ENCODE results near the gene SCARB1.

SCARB1 gene

DNA sequence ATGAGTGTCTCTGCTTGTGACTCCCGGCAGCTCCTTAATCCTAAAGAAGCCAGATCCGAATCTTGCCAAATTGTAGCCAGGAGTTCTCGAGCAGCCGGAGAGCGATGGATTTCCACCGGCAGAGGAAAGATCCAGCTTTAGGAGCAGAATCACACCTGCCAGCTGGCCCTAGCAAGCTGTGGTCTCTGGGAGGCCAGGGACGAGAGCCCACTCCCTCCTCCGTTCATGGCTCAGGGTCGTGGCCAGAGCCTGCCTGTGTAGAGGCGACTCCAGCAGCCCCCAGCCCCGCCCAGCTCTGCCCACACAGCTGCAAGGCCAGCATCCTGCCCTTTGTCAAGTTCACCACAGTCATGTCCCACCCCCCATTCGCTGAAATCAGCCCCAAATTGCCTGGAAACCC is 121.0 kb downstream of the SCARB1 start:
- no peak for DNase-seq

DNA sequence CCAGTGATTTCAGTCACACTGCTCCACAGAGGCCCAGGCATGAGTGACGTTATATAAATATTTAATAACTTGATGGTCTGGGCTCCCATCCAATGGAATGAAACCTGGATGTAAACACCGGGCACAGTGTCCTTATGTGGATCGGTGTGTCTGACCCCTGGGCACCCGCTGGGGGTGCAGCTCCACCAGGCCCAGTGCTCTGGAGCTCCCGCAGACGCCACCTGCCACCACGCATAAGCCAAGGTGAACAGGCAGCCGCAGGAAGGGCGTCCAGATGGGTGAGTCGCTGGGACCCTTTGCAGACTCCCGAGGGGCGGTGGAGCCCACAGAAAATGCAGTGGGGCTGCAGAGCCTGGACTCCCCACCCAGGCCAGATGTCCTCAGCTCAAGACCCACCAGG is 121.6 kb downstream of the SCARB1 start:
- no peak for DNase-seq

DNA sequence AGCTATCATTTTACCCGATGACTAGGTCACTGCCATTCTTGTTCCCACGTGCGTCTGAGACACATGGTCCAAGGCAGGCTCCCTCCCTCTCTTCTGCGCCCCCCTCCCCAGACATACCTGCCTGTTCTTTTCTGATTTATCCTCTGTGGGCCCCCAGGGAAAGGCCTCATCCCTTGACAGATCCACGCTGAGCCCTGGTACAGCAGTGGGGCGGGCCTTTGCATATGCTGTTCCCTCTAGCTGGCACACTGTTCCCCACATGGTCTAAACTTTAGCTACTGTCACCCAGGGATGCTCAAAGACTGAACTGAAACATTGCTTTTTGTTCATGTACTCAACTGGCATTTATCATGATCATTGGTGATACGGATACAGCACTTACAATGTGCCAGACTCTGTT is 122.5 kb downstream of the SCARB1 start:
- no peak for DNase-seq

DNA sequence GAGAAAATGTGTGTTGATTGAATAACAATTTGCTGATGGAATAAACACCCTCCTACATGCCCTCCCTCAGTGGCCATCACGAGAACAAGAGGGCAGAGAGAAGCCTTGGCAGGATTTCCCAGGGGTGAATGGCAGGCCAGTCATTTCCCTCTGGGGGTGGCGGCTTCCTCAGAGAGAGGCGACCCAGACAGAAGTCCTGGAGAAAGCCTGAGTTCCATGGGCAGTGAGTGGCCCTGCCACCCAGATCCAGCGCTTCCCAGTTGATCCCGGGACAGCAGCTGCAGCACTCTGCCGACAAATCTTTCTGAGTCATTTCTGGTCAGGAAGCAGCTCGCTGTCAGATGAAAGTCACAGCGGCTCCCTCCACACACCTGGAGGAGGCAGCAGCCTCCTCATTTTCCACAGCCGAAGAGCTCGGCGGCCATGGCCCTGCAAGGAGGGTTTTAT is 123.0 kb downstream of the SCARB1 start:
- DNase-seq = no peak

DNA sequence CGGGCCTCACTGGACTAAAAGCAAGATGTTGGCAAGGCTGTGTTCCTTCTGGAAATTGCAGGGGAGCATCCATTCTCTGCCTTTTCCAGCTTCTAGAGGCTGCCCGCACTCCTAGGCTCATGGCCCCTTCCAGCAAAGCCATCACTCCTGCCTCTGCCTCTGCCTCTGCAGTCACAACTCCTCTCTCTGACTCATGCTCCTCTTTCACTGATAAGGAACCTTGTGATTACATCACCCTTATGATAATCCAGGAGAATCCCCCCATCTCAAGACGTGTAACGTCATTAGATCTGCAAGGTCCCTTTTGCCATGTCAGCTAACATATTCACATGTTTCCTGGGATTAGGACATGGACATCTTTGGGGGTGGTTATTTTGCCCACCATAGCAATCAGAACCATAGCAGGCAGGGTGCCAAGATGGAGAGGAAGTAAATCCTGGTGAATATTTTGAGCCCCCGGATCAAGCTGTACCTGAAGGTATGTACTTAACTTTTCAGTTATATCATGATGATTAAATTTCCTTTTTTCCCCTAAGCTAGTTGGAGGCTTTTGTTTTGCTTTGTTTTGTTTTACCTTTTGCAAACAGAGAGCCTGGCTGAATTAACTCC is 123.6 kb downstream of the SCARB1 start:
- DNase-seq = no peak

DNA sequence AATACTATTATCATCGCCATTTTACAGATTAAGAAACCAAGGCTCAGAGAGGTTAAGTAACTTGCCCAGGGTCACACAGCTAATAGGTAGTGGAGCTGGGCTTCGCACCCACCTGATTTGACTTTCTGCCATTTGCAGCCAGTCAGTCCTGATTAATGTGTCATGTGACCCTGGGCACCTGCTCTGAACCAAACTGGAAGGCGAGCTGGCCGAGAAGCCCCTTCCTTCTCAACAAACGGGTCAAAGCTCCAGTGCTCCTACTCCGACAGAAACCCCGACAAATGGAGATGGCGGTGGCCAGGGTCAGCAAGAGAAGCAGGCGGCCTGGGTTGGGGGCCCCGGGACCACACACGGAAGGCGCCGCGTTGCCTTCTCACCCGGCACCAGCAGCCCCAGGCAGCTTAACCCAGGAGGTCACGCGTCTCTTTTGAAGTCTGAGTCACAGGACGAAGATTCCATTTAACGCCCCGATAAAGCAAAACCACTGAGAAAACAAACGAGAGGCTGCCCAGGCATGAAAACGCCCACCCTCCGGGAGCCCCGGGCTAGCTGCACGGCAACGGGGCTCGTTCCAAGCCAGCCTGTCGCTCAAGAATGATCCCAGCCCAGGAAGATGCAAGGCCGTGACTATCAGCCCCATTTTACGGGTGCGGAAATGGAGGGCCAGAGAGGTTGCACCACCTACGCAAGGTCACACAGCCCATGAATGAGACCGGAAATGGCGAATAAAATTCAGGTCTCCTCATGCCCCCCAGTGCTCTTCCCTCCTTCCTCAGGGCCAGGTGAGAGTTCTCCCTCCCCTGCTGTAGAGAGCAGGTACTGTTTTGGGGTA is 124.8 kb downstream of the SCARB1 start:
- DNase-seq = no peak

DNA sequence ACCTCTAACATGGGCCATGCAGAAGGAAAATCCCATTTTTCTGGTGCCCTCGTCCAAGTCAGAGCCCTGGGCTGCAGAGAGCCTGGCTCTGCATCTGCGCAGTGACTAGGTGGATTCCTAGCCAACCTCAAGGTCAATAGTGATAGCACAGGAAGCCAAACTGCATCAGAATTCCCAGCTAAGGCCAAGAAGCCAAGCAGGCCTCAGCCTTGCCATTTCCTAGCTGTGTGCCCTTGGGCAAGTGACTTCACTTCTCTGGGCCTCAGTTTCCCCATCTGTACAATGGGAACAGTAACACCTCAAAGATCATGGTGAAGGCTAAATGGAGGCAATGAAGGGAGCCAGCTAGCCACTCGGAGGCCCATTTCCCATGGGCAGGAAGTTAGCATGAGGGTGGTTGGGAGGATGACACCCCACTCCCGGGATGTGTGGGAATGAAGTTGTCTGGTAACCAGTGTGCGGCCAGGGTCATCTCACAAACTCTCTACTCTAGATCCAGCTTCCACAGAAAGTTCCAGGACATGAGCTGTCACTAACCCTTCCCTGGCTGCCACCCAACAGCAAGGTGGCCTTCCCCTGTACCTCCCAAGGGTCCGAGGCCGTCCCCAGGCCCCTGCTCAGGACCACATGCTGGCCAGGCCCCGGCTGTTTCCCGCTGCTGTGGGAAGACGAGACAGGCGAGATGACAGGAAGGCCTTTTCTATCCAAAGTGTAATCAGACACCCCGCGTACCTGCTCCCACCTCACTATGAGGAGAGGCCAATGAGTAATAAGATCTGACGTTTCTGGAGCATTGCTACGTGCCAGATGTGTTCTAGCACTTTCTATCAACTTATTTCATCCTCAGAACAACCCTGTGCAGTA is 125.7 kb downstream of the SCARB1 start:
- no peak for DNase-seq

DNA sequence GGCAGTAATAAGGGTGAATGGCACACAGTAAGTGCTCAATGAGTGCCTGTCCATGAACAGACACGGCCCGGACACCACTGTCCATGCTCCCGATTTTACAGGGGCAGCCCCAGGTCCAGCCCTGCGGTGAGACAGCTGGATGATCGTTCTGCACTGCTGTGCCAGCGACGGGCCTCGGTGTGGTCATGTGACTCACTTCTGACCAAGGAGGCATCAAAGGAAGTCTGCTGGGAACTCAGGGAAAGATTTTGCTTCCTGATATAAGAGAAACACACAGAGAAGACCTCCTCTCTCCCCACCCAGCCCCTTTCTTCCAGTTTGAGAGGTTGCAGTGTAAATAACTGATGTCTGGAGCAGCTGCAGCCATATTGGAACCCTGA is 126.6 kb downstream of the SCARB1 start:
- no peak for DNase-seq

DNA sequence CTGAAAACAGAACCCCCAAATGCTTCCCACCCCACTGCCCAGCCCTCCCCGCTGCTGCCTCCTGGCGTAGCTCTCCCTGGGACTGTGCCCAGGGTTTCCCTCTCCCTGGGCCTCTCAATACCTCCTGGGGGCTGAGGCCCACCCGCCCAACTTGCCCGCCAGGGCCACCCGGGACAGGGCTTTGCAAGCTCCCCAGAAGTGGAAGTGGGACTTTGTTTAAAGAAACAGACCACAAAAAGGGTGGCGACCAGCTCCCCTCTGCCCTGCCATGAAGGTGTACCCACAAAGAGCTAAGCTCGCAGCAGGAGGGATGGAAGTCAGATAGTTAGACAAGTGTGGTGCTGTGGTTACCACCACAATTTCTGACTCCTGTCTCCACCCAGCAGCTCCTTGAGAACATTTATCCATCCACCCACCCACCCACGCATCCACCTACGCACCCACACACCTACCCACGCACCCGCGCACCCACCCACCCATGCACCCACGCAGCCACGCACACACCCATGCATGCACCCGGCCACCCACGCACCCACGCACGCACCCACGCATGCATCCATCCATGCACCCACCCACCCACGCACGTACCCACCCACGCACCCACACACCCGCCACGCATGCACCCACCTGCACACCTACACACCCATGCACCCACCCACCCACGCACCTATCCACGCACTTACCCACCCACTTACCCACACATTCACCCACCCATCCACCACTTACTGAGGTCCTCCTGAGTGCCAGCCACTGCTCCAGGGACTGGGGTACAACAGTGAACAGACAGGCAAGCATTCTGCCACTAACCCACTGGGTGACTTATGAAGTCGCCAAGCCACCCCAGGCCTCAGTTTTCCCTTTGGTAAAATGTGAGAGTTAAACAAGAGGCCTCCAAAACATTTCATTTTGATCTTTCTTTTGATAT is 127.3 kb downstream of the SCARB1 start:
- no peak for DNase-seq

DNA sequence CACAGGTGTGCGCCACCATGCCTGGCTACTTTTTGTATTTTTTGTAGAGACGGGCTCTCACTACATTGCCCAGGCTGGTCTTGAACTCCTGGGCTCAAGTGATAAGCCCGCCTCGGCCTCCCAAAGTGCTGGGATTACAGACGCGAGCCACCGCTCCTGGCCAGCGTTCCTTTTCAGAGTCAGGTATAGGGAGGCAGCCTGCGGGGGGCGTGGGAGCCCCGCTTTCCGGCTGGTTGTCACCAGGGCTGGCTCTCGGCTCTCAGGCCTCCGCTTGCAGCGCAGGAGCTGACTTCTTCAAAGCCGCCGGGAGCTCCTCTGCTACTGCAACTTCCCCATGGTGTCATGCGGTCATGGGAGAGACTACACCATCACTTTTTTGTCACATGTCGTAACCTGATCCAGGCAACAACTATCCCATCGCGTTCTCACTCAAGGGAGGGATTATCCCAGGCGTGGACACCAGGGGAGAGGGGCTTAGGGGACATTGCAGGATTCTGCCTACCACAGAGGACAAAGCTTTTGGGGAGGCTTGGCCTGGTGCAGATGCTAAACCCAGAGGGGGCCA is 129.4 kb downstream of the SCARB1 start:
- peak; percentile 27 for DNase-seq

DNA sequence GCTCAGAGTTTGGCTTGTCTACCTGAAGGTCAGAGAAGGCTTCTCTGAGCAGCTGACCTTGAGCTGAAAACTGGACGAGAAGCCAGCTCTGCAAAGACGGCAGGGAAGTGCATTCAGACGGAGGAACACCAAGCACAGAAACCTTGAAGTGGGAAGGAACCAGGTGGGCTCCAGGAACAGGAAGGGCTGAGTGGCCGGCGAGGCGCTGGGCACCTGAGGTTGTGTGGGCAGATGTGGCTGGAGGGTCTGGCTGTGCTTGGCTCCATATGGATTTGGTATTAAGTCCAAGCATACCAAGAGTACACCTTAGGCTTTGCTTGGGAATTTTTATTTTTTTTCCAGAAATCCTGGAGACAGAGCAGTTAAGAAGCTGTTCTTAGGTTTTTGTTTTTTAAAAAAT is 130.6 kb downstream of the SCARB1 start:
- DNase-seq = no peak

DNA sequence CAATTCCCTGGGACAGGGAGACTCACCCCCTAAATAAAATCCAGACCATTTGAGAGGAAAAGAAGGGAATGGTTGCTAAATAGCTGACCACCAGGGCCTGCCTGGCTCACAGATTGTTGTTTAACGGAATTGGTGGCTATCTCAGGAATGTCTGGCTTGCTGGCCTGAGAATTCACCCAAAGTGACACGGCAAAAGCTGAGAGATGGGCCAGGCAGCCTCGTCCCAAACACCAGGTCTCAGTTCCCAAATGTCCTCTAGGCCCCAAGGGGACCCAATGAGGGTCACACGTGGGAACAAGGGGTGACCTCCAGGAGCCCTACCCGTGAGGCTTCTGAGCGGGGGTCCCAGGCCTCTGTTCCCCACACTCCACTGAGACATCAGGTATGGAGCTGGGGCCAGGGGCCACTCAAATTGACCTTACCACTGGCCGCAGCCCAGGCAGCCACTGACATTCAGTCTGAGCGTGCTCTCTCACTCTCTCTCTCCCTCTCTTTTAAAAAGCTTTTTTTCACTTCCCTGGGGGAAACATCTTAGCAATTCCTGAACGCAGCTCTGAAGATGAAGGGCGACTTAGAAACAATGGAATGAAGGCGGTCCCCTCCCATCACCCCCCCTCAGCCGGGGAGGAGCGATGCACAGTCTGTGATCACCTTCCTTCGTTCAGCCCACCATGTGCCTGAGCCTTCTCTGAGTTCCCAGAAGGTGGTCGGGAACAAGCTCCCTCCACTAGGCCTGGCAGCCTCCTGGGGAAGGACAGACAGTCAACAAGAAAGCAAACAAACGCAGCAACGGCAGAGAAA is 131.2 kb downstream of the SCARB1 start:
- DNase-seq = no peak

DNA sequence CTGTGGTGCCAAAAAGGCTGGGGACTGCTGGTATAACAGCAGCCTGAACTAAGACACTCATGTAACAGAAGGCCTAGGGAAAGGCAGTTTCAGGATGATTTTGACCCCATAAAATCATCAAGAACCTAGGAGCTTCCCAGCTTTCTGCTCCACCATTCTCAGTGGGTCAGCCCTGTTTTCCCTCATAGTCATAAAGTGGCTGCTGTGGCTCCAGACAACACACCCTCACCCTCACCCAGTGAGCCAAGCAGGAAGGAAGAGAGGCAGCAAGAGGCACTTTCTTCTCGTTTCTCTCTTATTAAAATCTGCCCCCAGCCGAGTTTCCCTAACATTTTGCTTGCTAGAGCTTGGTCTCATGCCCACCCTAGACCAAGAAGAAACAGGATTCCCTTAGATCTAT is 131.8 kb downstream of the SCARB1 start:
- DNase-seq = no peak

DNA sequence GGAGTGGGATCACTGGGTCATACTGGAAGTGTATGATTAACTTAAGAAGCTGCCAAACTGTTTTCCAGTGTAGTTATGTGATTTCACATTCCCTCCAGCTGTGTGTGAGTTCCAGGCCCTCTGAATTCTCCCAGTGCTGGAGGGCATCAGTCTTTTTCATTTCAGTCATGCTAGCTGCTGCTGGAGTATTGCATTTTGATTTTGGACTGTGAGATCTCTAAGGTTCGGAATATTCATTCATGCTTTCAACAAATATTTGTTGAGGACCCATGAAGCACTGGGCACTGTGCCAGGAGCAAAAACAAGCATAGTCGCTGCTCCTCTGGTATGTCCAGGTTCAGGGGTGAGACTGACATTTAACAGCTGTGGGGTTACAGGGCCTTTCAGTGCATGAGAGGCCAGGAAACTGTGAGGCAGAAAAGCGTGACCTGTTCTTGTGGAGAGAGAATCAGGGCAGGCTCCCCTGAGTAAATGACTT is 133.2 kb downstream of the SCARB1 start:
- peak; percentile 60 for DNase-seq

DNA sequence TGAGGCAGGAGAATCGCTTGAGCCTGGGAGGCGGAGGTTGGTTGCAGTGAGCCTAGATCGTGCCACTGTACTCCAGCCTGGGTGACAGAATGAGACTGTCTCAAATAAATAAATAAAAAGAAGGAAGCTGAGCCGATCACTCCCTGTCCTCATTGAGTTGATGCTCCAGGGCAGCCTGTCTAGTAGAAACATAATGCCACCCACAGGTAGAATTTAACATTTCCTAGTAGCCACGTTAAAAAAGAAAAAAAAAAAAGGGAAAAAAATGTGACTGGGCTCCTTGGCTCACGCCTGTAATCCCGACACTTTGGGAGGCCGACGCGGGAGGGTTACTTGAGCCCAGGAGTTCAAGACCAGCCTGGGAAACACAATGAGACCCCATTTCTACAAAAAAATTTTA is 135.7 kb downstream of the SCARB1 start:
- DNase-seq = no peak

DNA sequence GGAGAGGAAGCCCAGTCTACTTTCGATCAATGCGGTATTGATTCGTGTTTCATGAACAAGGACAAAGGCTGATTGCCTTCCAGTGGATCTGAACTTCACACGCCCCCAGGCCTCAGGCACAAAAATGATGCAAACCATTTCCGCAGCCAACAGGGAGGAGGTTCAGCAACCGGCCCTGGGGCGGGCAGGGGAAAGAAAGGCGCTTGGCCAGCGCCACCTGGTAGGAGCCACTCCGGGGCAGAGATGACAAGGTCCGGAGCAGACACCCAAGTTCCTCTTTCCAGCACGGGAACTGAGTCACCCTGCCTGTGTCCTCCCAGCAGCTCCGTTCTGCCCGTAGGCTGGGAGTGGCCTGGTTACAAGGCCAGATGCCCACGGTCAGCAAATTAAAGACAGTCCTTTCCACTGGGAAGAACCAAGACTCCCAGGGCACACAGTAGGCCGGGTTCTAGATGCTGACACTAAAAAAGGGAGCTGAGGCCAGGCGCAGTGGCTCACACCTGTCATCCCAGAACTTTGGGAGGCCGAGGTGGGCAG is 136.3 kb downstream of the SCARB1 start:
- no peak for DNase-seq

Data from NCI-H345 (cell line).